HFFc6 (cell line): ENCODE data around the gene ISYNA1. TPM values are rescaled to one million over a fixed set of nuclear protein-coding genes. Genes with fewer than 3 reads are reported as not detected.
A peak's percentile ranks its signal among the peaks of the same experiment; 100 is the strongest.
"Not testable (repeated sequence)": the region's sequence is repeated elsewhere in the genome, so short reads cannot be mapped to it uniquely, and the experiment has no call there.

Source experiments
- DNase-seq: peaks from one replicate; pipeline ENCODE4 v3.0.0-alpha.2; 2018
- H3K27ac Mint-ChIP-seq: 2 replicates; pipeline ENCODE4 v1.8.0; 2020; ENCODE audit warnings: mild to moderate bottlenecking, mixed read lengths
- H3K27me3 Mint-ChIP-seq: 2 replicates; pipeline ENCODE4 v1.8.0; 2021; ENCODE audit warnings: mild to moderate bottlenecking, moderate library complexity, mixed read lengths; ENCODE audit not compliant: insufficient read depth
- H3K36me3 Mint-ChIP-seq: 2 replicates; pipeline ENCODE4 v1.8.0; 2021; ENCODE audit warnings: low read depth, mixed read lengths
- H3K4me1 Mint-ChIP-seq: 2 replicates; pipeline ENCODE4 v1.8.0; 2020; ENCODE audit warnings: low read depth, mixed read lengths
- H3K4me3 Mint-ChIP-seq: 2 replicates; pipeline ENCODE4 v1.8.0; 2020; ENCODE audit warnings: mild to moderate bottlenecking, moderate library complexity, mixed read lengths
- H3K9me3 Mint-ChIP-seq: 2 replicates; pipeline ENCODE4 v1.8.0; 2020; ENCODE audit warnings: mild to moderate bottlenecking, mixed read lengths
- CTCF ChIP-seq: fragments of 200-600 bp; sonication (generic); IDR thresholded peaks from 2 replicates; pipeline ENCODE4 v1.5.0; 2021; ENCODE audit warnings: antibody characterized with exemption, mild to moderate bottlenecking
- total RNA-seq, 6 experiments: library from RNA; stranded (reverse); fragmentation: NEBNext Ultra II Directional; extraction: Animal tissue kit (Norgen Biotek cat#: 25700); gene quantifications; 2 replicates in 1 of 6; 3 replicates in 5 of 6; pipeline ENCODE4 v1.2.3, GENCODE V29; 2021

The ISYNA1 gene
- total RNA-seq, 6 experiments from 2014 or later = 2.3 to 3.7 (median 3.2) TPM

- Mint-ChIP-seq H3K4me3 (no peak overlapping the region), H3K27ac (no peak overlapping the region), H3K36me3 (no peaks in the 10 kb centered on the region), H3K4me1 (peaks cover 44% of the 10 kb centered on the region), H3K27me3 (peaks cover 6% of the 10 kb centered on the region), H3K9me3 (no peaks in the 10 kb centered on the region)
- DNase-seq = no peak
- peak; percentile 24; the same call in 1 of the 2 replicates for TF ChIP-seq CTCF
Observed at GRCh38 chr19:18412610-18413239, 25.2 kb downstream of the ISYNA1 start.

GRCh38 chr19:18408053-18408476 is 29.9 kb downstream of the ISYNA1 start:
- no peak overlapping the region for H3K4me3 Mint-ChIP-seq
- peaks cover 1% of the 10 kb centered on the region for H3K27me3 Mint-ChIP-seq
- TF ChIP-seq CTCF = peak; percentile 72
- H3K27ac Mint-ChIP-seq = no peak overlapping the region
- no peaks in the 10 kb centered on the region for H3K9me3 Mint-ChIP-seq
- no peak for DNase-seq
- H3K4me1 Mint-ChIP-seq = peaks cover 9% of the 10 kb centered on the region
- no peaks in the 10 kb centered on the region for H3K36me3 Mint-ChIP-seq

GRCh38 chr19:18406749-18407148 is 31.2 kb downstream of the ISYNA1 start:
- Mint-ChIP-seq H3K9me3 (no peaks in the 10 kb centered on the region), H3K4me3 (no peak overlapping the region), H3K36me3 (no peaks in the 10 kb centered on the region), H3K4me1 (peaks cover 15% of the 10 kb centered on the region), H3K27me3 (no peaks in the 10 kb centered on the region; the same call in 1 of the 2 replicates), H3K27ac (no peak overlapping the region)
- DNase-seq = no peak
- TF ChIP-seq CTCF = no peak

GRCh38 chr19:18405754-18406153 is 32.2 kb downstream of the ISYNA1 start:
- not testable (repeated sequence) for H3K27ac Mint-ChIP-seq, H3K36me3 Mint-ChIP-seq, DNase-seq, H3K27me3 Mint-ChIP-seq, H3K4me3 Mint-ChIP-seq, H3K9me3 Mint-ChIP-seq
- H3K4me1 Mint-ChIP-seq = peaks cover 18% of the 10 kb centered on the region

- not testable (repeated sequence) for H3K36me3 Mint-ChIP-seq, H3K9me3 Mint-ChIP-seq, H3K27ac Mint-ChIP-seq, DNase-seq, H3K27me3 Mint-ChIP-seq, H3K4me3 Mint-ChIP-seq
- peaks cover 20% of the 10 kb centered on the region; the same call in 1 of the 2 replicates for H3K4me1 Mint-ChIP-seq
Observed at GRCh38 chr19:18402455-18403248, 35.3 kb downstream of the ISYNA1 start.

- H3K9me3 Mint-ChIP-seq = no peaks in the 10 kb centered on the region
- 0 out of 2 replicates have a peak overlapping the region, but pooled peaks have one; percentile 22 for H3K27ac Mint-ChIP-seq
- H3K27me3 Mint-ChIP-seq = no peaks in the 10 kb centered on the region; the same call in 1 of the 2 replicates
- peak; percentile 58 for DNase-seq
- H3K4me3 Mint-ChIP-seq = no peak overlapping the region
- TF ChIP-seq CTCF = peak; percentile 57
- peaks cover 22% of the 10 kb centered on the region; the same call in 1 of the 2 replicates for H3K4me1 Mint-ChIP-seq
- no peaks in the 10 kb centered on the region for H3K36me3 Mint-ChIP-seq
Observed at GRCh38 chr19:18401580-18402112, 36.3 kb downstream of the ISYNA1 start.
